ENCODE measurements around the gene CSGALNACT2. TPM values are rescaled to one million over a fixed set of nuclear protein-coding genes. Genes with fewer than 3 reads are reported as not detected.
"Not testable (repeated sequence)": the region's sequence is repeated elsewhere in the genome, so short reads cannot be mapped to it uniquely, and the experiment has no call there.

CSGALNACT2 gene
- polyA plus RNA-seq, 10 donors, result 21.7 to 31.8 (median 30.1) TPM

DNA sequence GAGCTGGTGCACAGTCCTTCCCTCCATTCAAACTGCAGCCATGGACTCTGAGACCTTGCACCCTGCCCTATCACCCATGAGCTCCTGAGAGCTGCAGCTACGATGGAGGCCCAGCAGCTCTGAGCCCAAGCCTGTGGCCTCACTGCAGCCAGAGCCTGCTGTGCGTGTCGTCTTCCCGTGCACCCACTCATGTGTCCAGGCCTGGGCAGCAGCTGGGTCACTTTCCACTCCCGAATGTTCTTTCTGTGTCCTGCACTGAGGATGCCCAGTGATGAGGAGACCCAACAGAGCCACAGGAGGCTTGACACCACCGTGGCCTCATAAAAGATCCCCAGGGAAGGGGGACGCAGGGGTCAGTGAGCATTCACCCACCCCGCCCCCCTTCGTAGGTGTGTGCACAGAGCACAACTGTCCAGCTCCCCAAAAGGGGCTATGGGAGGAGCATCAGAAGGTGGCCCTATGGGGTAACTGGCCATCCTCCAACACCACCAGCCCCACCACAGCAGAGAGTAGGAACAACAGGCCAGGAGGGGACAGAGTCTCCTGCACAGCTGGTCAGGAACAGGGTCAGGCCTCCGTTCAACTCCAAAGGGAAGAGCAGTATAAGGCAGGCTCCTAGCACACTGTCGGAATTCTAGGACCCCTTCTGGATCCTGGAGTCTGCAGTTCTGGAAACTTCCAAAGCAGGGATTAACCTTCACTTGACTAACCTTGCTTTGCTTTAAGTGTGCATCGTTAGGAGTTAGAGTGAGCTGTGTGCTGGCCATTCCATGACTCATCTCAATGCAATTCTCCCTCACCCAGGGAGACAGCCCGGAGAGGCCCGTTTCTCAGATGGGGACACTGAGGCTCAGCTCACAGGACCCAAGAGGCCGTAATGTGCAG lies 76.1 kb downstream of the CSGALNACT2 start:
- DNase-seq, result no peak

DNA sequence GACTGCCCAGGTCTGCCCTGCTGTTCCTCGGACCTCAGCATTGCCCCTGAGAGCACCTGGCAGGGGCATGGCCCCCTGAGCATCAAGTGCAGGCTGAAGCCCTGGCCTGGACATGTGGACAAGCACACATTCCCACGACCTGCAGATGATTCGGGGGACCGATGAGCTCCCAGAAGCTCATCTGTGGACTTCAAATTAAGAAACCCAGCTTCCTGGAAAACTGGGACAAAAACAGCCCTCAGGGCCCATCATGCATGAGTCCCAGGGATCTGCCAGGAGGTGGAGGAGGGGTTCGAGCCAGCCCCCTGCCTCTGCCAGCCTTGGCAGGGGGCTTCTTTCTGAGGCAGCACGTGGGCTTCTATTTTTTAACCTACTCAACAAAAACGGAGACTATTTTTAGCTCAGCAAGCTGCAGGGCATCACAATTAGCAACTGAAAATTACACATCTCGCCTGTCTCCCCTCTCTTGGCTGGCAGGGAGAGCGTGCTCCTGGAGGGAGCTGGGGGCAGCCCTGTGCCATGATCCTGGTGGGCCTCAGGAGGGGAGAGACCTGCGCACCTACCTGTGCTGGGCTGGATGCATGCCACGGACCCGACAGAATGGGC lies 76.8 kb downstream of the CSGALNACT2 start:
- no peak for DNase-seq

DNA sequence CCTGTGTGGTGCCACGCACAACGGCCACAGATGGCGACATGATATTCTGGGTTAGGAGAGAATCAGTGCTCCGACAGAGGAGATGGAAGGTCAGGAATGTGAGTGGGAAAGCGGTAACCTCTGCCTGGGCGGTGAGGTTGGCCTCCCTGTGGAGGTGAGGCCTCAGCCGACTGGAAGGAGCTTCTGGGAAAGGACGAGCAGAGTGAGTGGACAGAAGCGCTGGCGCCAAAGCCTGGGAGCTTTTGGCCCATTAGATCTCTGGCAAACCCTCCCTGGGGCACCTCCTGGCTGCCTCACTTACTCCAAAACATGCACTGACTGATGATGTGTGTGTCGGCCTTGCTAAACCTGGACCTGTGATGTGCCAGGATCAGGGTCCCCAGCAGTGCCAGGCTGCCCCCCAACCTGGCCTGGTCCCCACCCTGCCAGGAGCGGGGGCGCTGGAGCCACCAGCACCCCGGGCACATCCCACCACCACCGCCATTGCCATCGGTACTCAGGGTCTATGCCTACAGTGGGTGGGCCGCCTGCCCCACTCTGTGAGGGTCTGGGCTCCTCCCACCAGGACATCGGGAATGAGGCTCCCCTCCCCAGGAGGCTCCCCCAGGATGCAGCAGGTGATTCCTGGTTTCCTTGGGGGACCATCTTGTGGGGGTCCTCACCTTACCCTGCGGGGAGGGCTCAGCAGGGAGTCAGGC lies 77.7 kb downstream of the CSGALNACT2 start:
- no peak for DNase-seq

DNA sequence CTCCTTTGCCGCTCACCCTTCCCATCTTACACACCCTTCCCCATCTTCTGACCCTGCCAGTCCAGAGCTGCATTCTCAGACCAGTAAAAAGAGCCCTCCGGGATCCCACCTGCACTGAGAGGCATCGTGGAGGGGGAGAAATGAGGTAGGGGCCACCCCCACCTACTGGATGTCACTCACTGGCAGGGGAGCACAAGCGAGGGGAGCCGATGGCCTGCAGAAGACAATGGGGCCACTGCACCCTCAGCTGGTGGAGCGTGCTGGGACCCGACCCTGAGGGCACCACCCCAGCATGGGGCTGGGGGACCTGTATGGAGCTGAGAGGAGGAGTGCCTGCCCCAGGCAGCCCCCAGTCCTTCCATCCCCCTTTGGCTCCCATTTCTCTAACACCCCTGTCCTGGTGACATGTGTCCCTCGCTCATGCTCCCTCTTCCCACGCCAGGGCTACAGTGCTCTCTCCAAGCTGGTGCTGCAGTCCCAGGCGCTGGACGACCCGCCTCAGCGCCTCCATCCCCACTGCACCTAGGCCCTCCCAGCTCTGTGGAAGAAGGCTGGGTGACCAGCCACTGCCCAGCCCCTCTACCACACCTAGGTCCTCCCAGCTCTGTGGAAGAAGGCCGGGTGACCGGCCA lies 78.8 kb downstream of the CSGALNACT2 start:
- DNase-seq, result no peak

GRCh38 chr10:43217563-43218205 lies 79.4 kb downstream of the CSGALNACT2 start:
- no peak for DNase-seq

DNA sequence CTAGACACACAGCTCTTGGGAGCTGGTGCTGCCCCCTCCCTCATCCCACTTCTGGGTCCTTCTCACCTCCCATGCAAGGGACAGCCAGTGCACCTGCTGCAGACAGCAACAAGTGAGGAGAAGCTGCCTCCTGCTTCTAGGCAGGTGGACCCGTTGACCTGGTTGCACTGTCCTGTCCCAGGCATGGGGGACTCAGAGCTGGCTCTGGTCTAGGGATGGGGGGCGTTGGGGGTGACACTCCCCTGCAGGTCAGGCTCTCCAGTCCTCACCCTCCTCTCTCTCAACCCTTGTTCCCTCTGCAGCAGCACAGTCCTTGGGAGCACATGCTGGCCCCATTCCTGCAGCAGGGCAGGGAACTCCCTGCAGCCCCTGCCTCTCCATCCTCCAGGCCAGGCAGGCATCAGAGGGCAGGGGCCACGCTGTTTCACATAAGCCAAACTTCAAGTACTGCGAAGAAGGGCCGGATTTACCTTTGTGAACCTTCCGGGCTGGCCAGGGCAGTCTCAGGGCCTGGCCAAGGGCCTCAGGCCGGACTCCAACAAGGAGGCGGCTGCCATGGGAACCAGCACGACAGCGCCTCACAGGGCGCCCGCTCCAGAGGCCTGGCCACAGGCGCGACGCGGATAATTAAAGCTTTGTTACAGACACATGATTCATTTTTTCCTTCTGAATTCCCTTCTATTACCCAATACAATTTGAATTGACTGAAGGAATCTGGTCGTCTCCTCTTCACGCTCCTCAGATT lies 80.1 kb downstream of the CSGALNACT2 start:
- no peak for DNase-seq

DNA sequence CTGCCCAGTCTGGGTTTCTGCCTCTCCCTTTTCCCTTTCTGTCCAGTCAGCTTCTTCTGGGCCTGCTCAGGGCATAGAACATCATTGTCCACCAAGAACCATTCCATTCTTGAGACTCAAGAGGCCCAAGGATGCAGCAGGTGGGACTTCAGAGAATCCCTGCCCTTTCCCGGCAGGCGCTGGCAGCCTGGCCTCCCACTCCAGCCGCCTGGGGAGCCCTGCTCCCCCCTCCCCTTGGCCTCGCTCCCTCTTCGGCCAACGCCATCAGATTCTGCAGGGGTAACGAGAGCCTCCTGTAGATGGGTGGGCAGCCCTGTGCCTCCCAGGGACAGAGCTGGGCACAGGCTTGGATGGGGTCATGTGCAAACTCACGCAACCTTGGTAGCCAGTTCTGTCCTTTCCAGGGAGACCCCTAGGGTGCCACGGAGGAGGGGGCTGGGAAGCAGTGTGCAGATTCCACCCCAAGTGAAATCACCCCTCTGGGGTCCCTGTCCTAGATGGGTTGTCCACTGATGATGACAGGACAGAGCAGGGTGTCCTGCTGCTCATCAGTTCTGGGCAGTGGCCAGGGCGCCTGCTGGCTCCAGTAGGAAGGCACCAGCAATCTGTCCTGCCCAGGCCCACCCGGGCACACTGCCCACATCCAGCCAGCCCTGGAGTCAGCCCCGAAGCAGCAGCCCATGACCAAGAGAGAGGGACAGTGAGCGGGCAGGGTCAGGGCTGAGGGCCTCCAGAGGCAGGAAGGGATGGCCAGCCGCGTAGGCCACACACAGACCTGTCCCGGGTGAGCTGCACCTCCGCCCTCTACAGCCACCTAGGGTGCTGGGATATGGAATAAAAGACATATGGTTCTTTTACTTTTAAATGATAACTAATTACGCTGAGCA lies 80.9 kb downstream of the CSGALNACT2 start:
- no peak for DNase-seq

DNA sequence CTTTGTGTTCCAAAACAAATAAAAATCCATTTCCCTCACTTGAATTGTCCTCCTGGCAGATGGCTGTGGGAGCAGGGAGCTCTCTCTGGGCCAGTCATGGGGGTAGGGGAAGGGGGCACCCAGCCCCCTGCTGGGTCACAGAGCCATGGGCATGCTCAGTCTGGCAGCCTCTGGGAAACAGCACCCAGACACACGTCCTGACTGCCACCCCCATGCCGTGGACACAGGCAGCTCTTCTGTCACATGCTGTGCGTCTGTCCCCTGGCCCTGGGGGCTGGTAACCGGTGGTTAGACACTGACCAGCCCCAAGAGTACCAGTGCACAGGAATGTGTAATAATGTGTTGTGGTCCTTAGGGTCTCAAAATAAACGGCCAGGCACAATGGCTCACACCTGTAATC lies 81.6 kb downstream of the CSGALNACT2 start:
- DNase-seq, result no peak

DNA sequence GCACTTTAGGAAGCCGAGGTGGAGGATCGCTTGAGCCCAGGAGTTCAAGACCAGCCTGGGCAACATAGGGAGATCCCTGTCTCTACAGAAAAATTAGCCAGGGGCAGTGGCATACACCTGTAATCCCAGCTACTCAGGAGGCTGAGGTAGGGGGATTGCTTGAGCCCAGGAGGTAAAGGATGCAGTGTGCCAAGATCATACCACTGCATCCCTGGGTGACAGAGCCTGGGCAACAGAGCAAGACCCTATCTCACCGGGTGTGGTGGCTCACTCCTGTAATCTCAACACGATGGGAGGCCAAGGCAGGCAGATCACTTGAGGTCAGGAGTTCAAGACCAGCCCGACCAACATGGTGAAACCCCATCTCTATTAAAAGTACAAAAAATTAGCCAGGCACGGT lies 82.0 kb downstream of the CSGALNACT2 start:
- not testable (repeated sequence) for DNase-seq

DNA sequence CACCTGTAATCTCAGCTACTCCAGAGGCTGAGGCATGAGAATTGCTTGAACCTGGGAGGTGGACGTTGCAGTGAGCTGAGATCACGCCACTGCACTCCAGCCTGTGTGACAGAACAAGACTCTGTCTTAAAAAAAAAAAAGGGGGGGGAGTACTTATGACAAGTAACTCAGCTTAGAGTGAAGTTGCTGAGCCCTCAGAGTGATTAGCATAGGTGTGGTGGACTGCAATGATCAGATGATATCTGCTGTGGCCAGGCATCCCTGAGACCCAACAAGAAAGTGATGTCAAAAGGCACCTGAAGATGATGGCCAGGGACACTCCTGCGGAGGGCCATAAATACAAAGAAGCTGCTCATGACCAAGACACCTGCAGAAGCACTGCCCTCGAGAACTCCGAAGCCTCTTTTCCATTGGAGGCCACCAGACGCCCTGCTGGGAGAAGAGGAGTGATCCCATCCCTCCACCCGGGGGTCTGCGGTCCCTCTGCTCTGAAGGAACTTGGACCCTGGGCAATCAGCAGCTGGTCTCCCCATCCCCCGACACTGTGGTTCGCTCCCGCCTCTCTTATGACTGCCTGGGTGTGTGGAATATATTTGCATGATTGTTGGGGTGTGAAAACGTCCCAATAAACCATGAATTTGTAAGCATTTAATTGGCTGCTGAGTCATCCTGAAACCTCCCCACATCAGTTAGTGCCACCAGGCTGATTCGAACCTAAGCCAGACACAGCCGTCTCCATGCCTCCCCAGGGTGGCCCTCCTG lies 82.6 kb downstream of the CSGALNACT2 start:
- no peak for DNase-seq

DNA sequence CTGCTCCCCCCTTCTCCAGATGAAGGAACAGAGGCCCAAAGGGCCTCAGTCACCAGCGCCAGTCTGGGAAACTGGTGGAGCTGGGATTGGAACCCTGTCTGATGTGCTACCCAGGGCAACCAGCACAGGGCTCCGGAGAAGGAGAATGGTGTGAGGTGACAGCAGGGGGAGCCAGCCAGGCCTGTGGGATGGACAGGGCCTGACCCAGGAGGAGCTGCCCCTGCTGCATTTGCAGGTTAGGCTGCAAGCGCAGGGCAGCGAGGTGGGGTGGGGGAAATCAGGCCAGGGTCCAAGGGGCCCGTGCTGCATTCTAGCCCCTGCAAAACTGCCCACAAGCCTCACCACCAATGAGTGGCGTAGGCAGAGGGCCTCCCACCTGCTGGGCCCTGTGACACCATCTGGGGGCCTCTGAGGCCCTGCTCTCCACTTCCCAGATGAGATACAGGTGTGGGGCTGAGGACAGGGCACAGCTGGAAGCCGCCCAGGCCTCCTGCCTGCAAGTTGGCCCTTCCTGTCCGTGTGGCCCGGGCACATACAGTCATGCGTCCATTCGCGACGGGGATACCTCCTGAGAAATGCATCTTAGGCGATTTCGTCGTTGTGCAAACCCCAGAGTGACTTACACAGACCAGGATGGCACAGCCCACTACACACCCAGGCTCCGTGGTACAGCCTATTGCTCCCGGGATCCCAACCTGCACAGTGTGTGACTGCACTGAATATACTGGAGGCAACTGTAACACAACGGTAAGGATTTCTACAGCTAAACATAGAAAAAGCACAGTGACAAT lies 83.4 kb downstream of the CSGALNACT2 start:
- DNase-seq, result no peak

DNA sequence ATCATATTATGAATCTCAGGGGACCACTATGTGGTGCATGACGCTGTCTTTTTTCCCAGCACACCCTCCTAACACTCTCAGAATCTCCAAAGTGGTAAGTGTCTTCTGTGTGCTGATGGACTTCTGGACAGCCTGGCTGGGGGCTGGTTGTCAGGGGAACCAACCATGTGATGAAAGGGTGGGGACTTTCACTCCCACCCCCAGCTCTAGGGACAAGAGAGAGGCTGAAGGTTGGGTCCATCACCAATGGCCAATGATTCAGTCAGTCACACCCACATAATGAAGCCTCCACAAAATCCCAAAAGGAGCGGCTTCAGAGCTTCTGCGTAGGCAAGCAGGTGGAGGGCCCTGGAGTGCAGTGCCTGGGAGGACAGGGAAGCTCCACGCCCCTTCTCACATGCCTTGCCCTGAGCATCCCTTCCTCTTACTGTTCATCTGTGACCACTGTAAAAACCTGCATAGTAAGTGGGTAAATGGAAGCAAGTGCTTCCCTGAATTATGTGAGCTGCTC lies 84.0 kb downstream of the CSGALNACT2 start:
- DNase-seq, result no peak

DNA sequence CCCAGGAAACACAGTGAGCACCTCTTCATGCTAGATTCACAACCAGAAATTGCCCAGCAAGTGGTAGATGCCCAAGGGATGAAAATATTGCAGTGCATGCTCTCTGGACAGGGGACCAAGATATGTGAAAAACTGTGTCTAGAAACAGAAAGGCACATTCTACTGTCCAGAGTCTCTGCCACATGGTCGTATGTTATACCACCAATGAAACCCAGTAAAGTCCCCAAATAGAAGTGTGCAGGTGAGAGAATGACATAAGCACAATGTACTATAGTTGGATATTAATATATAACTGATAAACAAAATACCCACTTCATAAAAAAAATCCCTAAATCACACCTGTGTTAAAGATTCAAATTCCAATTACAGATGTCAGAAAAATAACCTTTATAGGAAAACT lies 84.8 kb downstream of the CSGALNACT2 start:
- no peak for DNase-seq

DNA sequence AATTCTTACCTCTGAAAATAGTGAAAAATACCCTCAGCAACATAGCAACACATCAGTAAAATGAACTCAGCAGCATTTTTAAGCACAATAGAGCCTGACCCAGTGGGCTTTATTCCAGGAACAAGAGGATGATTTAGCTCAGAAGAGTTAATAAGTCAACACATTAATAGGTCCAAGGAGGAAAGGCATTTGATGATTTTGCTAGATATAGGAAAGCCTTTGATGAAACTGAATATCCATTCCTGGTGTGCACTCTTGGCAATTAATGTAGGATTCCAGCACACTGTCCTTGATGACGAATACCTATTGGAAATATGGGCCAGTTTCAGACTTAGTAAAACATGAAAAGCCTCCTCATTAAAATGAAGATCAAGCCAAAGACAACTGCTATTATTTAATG lies 86.1 kb downstream of the CSGALNACT2 start:
- no peak for DNase-seq

- DNase-seq, result no peak
Observed at GRCh38 chr10:43225004-43225786, 87.0 kb downstream of the CSGALNACT2 start.

DNA sequence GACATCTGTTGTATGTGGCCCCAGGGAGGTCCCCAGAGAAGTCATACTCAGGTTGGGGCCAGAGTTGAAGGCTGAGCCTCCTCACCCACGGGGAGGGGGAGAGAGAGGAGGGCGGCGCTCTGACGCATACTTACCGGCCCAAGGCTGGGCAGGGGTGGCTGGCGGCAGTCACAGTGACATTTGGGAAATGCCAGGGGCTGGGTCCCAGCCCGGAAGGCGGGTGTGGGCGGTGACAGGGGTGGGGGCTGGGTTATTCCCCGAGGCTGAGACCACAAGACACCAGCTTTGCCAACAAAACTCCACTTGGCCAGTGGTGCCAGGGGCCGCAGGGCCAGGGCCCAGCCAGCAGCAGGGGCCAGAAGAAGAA lies 87.5 kb downstream of the CSGALNACT2 start:
- no peak for DNase-seq

- no peak for DNase-seq
Observed at GRCh38 chr10:43226441-43226840, 88.2 kb downstream of the CSGALNACT2 start.

Data from muscle of back (tissue), 11 donors.